Measurements from ENCODE around the gene SP2. TPM values are rescaled to one million over a fixed set of nuclear protein-coding genes. Genes with fewer than 3 reads are reported as not detected.

SP2 gene
- total and polyA plus RNA-seq, 5 experiments from 2014 or later, result 4.5 to 31.7 (median 13.0) TPM

- POLR2A ChIA-PET, result interaction anchor here (0.6 kb wide), 1 partner anchor 8 kb away, joined by 3 read pairs; no protein-coding TSS in a partner anchor
- Mint-ChIP-seq H3K4me3 (no peak overlapping the region), H3K4me1 (peaks cover 7 to 17% (median 10%) of the 10 kb centered on the region in 4 donors), H3K36me3 (no peaks in the 10 kb centered on the region), H3K27me3 (peaks cover 35 to 66% (median 50%) of the 10 kb centered on the region in 5 donors), H3K27ac (peak overlapping the region in 1 of 10 donors; percentile 43), H3K9me3 (no peaks in the 10 kb centered on the region)
- DNase-seq (no peak), ATAC-seq (no peak)
Measured at GRCh38 chr17:47856830-47857229, 39.2 kb upstream of the SP2 start.

- no peak for ATAC-seq
- DNase-seq, result no peak
- POLR2A ChIA-PET, result interaction anchor here (0.6 kb wide), 1 partner anchor 11 kb away, joined by 4 read pairs; no protein-coding TSS in a partner anchor
- Mint-ChIP-seq H3K27ac (peak overlapping the region in 1 of 10 donors; percentile 41), H3K4me3 (no peak overlapping the region), H3K4me1 (peaks cover 0 to 8% (median 4%) of the 10 kb centered on the region in 4 donors), H3K36me3 (no peaks in the 10 kb centered on the region), H3K27me3 (peaks cover 27 to 56% (median 41%) of the 10 kb centered on the region in 5 donors), H3K9me3 (no peaks in the 10 kb centered on the region)
Measured at GRCh38 chr17:47857551-47858455, 38.2 kb upstream of the SP2 start.

GRCh38 chr17:47860386-47860785 is 35.6 kb upstream of the SP2 start:
- Mint-ChIP-seq H3K4me3 (no peak overlapping the region), H3K27ac (no peak overlapping the region)
- POLR2A ChIA-PET, result no interaction called here

GRCh38 chr17:47862621-47863440 is 33.2 kb upstream of the SP2 start:
- DNase-seq, result no peak
- POLR2A ChIA-PET, result no interaction called here
- H3K27me3 Mint-ChIP-seq, result peaks cover 4 to 16% (median 9%) of the 10 kb centered on the region in 5 donors
- peaks cover 0 to 15% (median 5%) of the 10 kb centered on the region in 4 donors for H3K4me1 Mint-ChIP-seq
- H3K27ac Mint-ChIP-seq, result no peak overlapping the region
- H3K4me3 Mint-ChIP-seq, result no peak overlapping the region
- no peaks in the 10 kb centered on the region for H3K9me3 Mint-ChIP-seq
- no peaks in the 10 kb centered on the region for H3K36me3 Mint-ChIP-seq
- ATAC-seq, result no peak

More at GRCh38 chr17:47860386-47860785, 35.6 kb upstream of the SP2 start:
- H3K36me3 Mint-ChIP-seq, result no peaks in the 10 kb centered on the region
- ATAC-seq (no peak), DNase-seq (no peak)
- H3K27me3 Mint-ChIP-seq, result peaks cover 4 to 31% (median 19%) of the 10 kb centered on the region in 5 donors
- H3K4me1 Mint-ChIP-seq, result peaks cover 0 to 15% (median 5%) of the 10 kb centered on the region in 4 donors
- no peaks in the 10 kb centered on the region for H3K9me3 Mint-ChIP-seq

- POLR2A ChIA-PET, result interaction anchor here (0.5 to 2.3 kb wide), 2 partner anchors 12 to 31 kb away, joined by 4 to 7 read pairs; partner anchors contain the start of gene SP2
- Mint-ChIP-seq H3K4me1 (peaks cover 0 to 15% (median 2%) of the 10 kb centered on the region in 4 donors), H3K27me3 (peaks cover 2 to 14% (median 11%) of the 10 kb centered on the region in 5 donors), H3K4me3 (peak overlapping the region in 1 of 10 donors; percentile 30), H3K36me3 (no peaks in the 10 kb centered on the region), H3K9me3 (no peaks in the 10 kb centered on the region), H3K27ac (peak overlapping the region in 2 of 10 donors; percentile 41 to 60)
- no peak for ATAC-seq
- DNase-seq, result no peak
Measured at GRCh38 chr17:47864791-47865216, 31.2 kb upstream of the SP2 start.

- no peaks in the 10 kb centered on the region for H3K9me3 Mint-ChIP-seq
- no peaks in the 10 kb centered on the region for H3K36me3 Mint-ChIP-seq
- DNase-seq (no peak), ATAC-seq (no peak)
- peaks cover 7 to 28% (median 22%) of the 10 kb centered on the region in 5 donors for H3K27me3 Mint-ChIP-seq
- H3K4me1 Mint-ChIP-seq, result peaks cover 0 to 15% (median 3%) of the 10 kb centered on the region in 4 donors
- no peak overlapping the region for H3K27ac Mint-ChIP-seq
- H3K4me3 Mint-ChIP-seq, result no peak overlapping the region
- POLR2A ChIA-PET, result no interaction called here
Measured at GRCh38 chr17:47866941-47867340, 29.1 kb upstream of the SP2 start.

GRCh38 chr17:47867813-47868533 is 28.1 kb upstream of the SP2 start:
- Mint-ChIP-seq H3K4me3 (no peak overlapping the region), H3K27ac (peak overlapping the region in 1 of 10 donors; percentile 89), H3K36me3 (no peaks in the 10 kb centered on the region), H3K9me3 (no peaks in the 10 kb centered on the region), H3K27me3 (peaks cover 8 to 37% (median 24%) of the 10 kb centered on the region in 5 donors), H3K4me1 (peaks cover 0 to 12% (median 3%) of the 10 kb centered on the region in 4 donors)
- no peak for DNase-seq
- POLR2A ChIA-PET, result no interaction called here
- no peak for ATAC-seq

GRCh38 chr17:47869114-47869513 is 26.9 kb upstream of the SP2 start:
- Mint-ChIP-seq H3K9me3 (no peaks in the 10 kb centered on the region), H3K36me3 (no peaks in the 10 kb centered on the region), H3K27ac (peak overlapping the region in 1 of 10 donors; percentile 24), H3K27me3 (peaks cover 11 to 46% (median 31%) of the 10 kb centered on the region in 5 donors), H3K4me3 (no peak overlapping the region), H3K4me1 (peaks cover 0 to 10% (median 2%) of the 10 kb centered on the region in 4 donors)
- ATAC-seq (no peak), DNase-seq (no peak)
- POLR2A ChIA-PET, result interaction anchor here (0.6 to 1.3 kb wide), 2 partner anchors 11 to 26 kb away, joined by 4 read pairs; no protein-coding TSS in a partner anchor

GRCh38 chr17:47870056-47870455 is 26.0 kb upstream of the SP2 start:
- Mint-ChIP-seq H3K4me3 (no peak overlapping the region), H3K36me3 (no peaks in the 10 kb centered on the region), H3K27ac (peak overlapping the region in 2 of 10 donors; percentile 5 to 56), H3K4me1 (peaks cover 0 to 5% (median 2%) of the 10 kb centered on the region in 4 donors), H3K27me3 (peaks cover 12 to 55% (median 35%) of the 10 kb centered on the region in 5 donors), H3K9me3 (no peaks in the 10 kb centered on the region)
- POLR2A ChIA-PET, result interaction anchor here (1.3 kb wide), 1 partner anchor 25 kb away, joined by 4 read pairs; no protein-coding TSS in a partner anchor
- no peak for DNase-seq
- no peak for ATAC-seq

GRCh38 chr17:47871048-47871447 is 25.0 kb upstream of the SP2 start:
- DNase-seq, result no peak
- no peaks in the 10 kb centered on the region for H3K36me3 Mint-ChIP-seq
- no peak for ATAC-seq
- peaks cover 17 to 64% (median 43%) of the 10 kb centered on the region in 5 donors for H3K27me3 Mint-ChIP-seq
- H3K4me3 Mint-ChIP-seq, result no peak overlapping the region
- POLR2A ChIA-PET, result no interaction called here
- peak overlapping the region in 1 of 10 donors; percentile 46 for H3K27ac Mint-ChIP-seq
- peaks cover 0 to 4% (median under 1%) of the 10 kb centered on the region in 4 donors for H3K4me1 Mint-ChIP-seq
- no peaks in the 10 kb centered on the region for H3K9me3 Mint-ChIP-seq

- H3K27ac Mint-ChIP-seq, result no peak overlapping the region
- H3K4me1 Mint-ChIP-seq, result peaks cover 0 to 4% (median under 1%) of the 10 kb centered on the region in 4 donors
- no peak overlapping the region for H3K4me3 Mint-ChIP-seq
- no peaks in the 10 kb centered on the region for H3K36me3 Mint-ChIP-seq
- ATAC-seq (no peak), DNase-seq (no peak)
- POLR2A ChIA-PET, result no interaction called here
- no peaks in the 10 kb centered on the region for H3K9me3 Mint-ChIP-seq
- peaks cover 17 to 66% (median 43%) of the 10 kb centered on the region in 5 donors for H3K27me3 Mint-ChIP-seq
Measured at GRCh38 chr17:47872019-47872650, 23.9 kb upstream of the SP2 start.
